Nephron progenitor cell (in vitro differentiated cells): ENCODE measurements around the gene RNF220.
A peak's percentile ranks its signal among the peaks of the same experiment; 100 is the strongest.

Source experiments
- DNase-seq: peaks from one replicate; pipeline ENCODE4 v3.0.0; 2021
- H3K27ac Mint-ChIP-seq: 2 replicates; pipeline ENCODE4 v1.8.0; 2021; ENCODE audit warnings: mild to moderate bottlenecking, moderate library complexity, mixed read lengths
- H3K27me3 Mint-ChIP-seq: 2 replicates; pipeline ENCODE4 v1.8.0; 2021; ENCODE audit warnings: mild to moderate bottlenecking, low read depth, mixed read lengths; ENCODE audit not compliant: poor library complexity
- H3K36me3 Mint-ChIP-seq: 2 replicates; pipeline ENCODE4 v1.8.0; 2021; ENCODE audit warnings: low read depth, mixed read lengths
- H3K4me1 Mint-ChIP-seq: 2 replicates; pipeline ENCODE4 v1.8.0; 2021; ENCODE audit warnings: mixed read lengths
- H3K4me3 Mint-ChIP-seq: 2 replicates; pipeline ENCODE4 v1.8.0; 2021; ENCODE audit warnings: mild to moderate bottlenecking, moderate library complexity, mixed read lengths
- H3K9me3 Mint-ChIP-seq: 2 replicates; pipeline ENCODE4 v1.8.0; 2021; ENCODE audit warnings: mild to moderate bottlenecking, moderate library complexity, mixed read lengths
- CTCF ChIP-seq: fragments of 200-600 bp; sonication (generic); IDR thresholded peaks from 2 replicates; pipeline ENCODE4 v1.5.0; 2021; ENCODE audit warnings: antibody characterized with exemption

RNF220 gene

GRCh38 chr1:44553127-44553758 is 148.2 kb downstream of the RNF220 start:
- no peak for TF ChIP-seq CTCF
- peaks cover 28% of the 10 kb centered on the region for H3K4me1 Mint-ChIP-seq
- H3K9me3 Mint-ChIP-seq, result no peaks in the 10 kb centered on the region
- peaks cover 8% of the 10 kb centered on the region for H3K36me3 Mint-ChIP-seq
- no peak overlapping the region for H3K4me3 Mint-ChIP-seq
- H3K27ac Mint-ChIP-seq, result no peak overlapping the region
- no peak for DNase-seq
- peaks cover 31% of the 10 kb centered on the region for H3K27me3 Mint-ChIP-seq

GRCh38 chr1:44553771-44554170 is 148.7 kb downstream of the RNF220 start:
- Mint-ChIP-seq H3K4me1 (peaks cover 27% of the 10 kb centered on the region), H3K4me3 (no peak overlapping the region), H3K9me3 (no peaks in the 10 kb centered on the region), H3K36me3 (peaks cover 8% of the 10 kb centered on the region), H3K27ac (no peak overlapping the region), H3K27me3 (peaks cover 28% of the 10 kb centered on the region)
- TF ChIP-seq CTCF, result no peak
- DNase-seq, result no peak

- no peak for DNase-seq
- no peak for TF ChIP-seq CTCF
- H3K27me3 Mint-ChIP-seq, result peaks cover 27% of the 10 kb centered on the region
- H3K9me3 Mint-ChIP-seq, result no peaks in the 10 kb centered on the region
- H3K4me3 Mint-ChIP-seq, result no peak overlapping the region
- peaks cover 26% of the 10 kb centered on the region for H3K4me1 Mint-ChIP-seq
- H3K27ac Mint-ChIP-seq, result no peak overlapping the region
- peaks cover 8% of the 10 kb centered on the region for H3K36me3 Mint-ChIP-seq
These were observed 149.7 kb downstream of the RNF220 start for GRCh38 chr1:44554706-44555105.

- no peak for TF ChIP-seq CTCF
- peaks cover 3% of the 10 kb centered on the region for H3K36me3 Mint-ChIP-seq
- peaks cover 29% of the 10 kb centered on the region for H3K27me3 Mint-ChIP-seq
- H3K27ac Mint-ChIP-seq, result no peak overlapping the region
- H3K4me1 Mint-ChIP-seq, result peaks cover 45% of the 10 kb centered on the region
- H3K4me3 Mint-ChIP-seq, result no peak overlapping the region
- DNase-seq, result no peak
- no peaks in the 10 kb centered on the region for H3K9me3 Mint-ChIP-seq
These were observed 152.7 kb downstream of the RNF220 start for GRCh38 chr1:44557778-44558177.

- TF ChIP-seq CTCF, result no peak
- no peaks in the 10 kb centered on the region for H3K36me3 Mint-ChIP-seq
- H3K4me1 Mint-ChIP-seq, result peaks cover 43% of the 10 kb centered on the region
- no peaks in the 10 kb centered on the region for H3K9me3 Mint-ChIP-seq
- peak overlapping the region; percentile 94 for H3K27ac Mint-ChIP-seq
- H3K27me3 Mint-ChIP-seq, result peaks cover 32% of the 10 kb centered on the region
- DNase-seq, result no peak
- H3K4me3 Mint-ChIP-seq, result no peak overlapping the region
These were observed 153.8 kb downstream of the RNF220 start for GRCh38 chr1:44558883-44559282.

- H3K9me3 Mint-ChIP-seq, result no peaks in the 10 kb centered on the region
- no peak for TF ChIP-seq CTCF
- H3K4me3 Mint-ChIP-seq, result no peak overlapping the region
- H3K27ac Mint-ChIP-seq, result peak overlapping the region; percentile 94
- no peaks in the 10 kb centered on the region for H3K36me3 Mint-ChIP-seq
- H3K4me1 Mint-ChIP-seq, result peaks cover 43% of the 10 kb centered on the region
- no peak for DNase-seq
- peaks cover 32% of the 10 kb centered on the region for H3K27me3 Mint-ChIP-seq
These were observed 154.3 kb downstream of the RNF220 start for GRCh38 chr1:44559330-44559729.
